HepG2 (cell line): Measurements from ENCODE around the gene ZNF584. TPM values are rescaled to one million over a fixed set of nuclear protein-coding genes. Genes with fewer than 3 reads are reported as not detected.

Experiments
- HMG20A ChIP-seq: IDR thresholded peaks from 2 replicates; pipeline ENCODE4 v1.6.1; 2016; ENCODE audit warnings: borderline replicate concordance
- HOXA7 ChIP-seq: sonication (generic); formaldehyde crosslinking; IDR thresholded peaks from 2 replicates; pipeline ENCODE4 v1.8.1; 2022; ENCODE audit warnings: mild to moderate bottlenecking, missing genetic modification reagents, moderate library complexity
- MAF1 ChIP-seq: sonication (generic); formaldehyde crosslinking; IDR thresholded peaks from 2 replicates; pipeline ENCODE4 v1.5.0; 2020; ENCODE audit warnings: missing genetic modification reagents, borderline replicate concordance
- MED1 ChIP-seq: sonication (generic); formaldehyde crosslinking; IDR thresholded peaks from 2 replicates; pipeline ENCODE4 v1.4.0; 2020; ENCODE audit warnings: missing genetic modification reagents
- MTF1 ChIP-seq: sonication (generic); formaldehyde crosslinking; IDR thresholded peaks from 2 replicates; pipeline ENCODE4 v1.5.0; 2020; ENCODE audit warnings: missing genetic modification reagents
- NCOA1 ChIP-seq: sonication (generic); formaldehyde crosslinking; IDR thresholded peaks from 2 replicates; pipeline ENCODE4 v1.9.0; 2021; ENCODE audit warnings: missing genetic modification reagents
- RBM39 ChIP-seq: fragments of 200-400 bp; formaldehyde crosslinking; IDR thresholded peaks from one replicate; pipeline ENCODE4 v1.6.1; 2018; ENCODE audit warnings: antibody characterized with exemption, mild to moderate bottlenecking, low read depth, low read length; ENCODE audit not compliant: poor library complexity, severe bottlenecking
- RFXANK ChIP-seq: IDR thresholded peaks from 2 replicates; pipeline ENCODE4 v1.6.1; 2016
- RXRA ChIP-seq: sonication (generic); formaldehyde crosslinking; IDR thresholded peaks from 2 replicates; pipeline ENCODE4 v1.5.1; 2020; ENCODE audit warnings: missing genetic modification reagents
- ZNF329 ChIP-seq: sonication (generic); formaldehyde crosslinking; IDR thresholded peaks from 2 replicates; pipeline ENCODE4 v1.9.0; 2021; ENCODE audit warnings: low read depth, mild to moderate bottlenecking, missing genetic modification reagents
- ZNF510 ChIP-seq: sonication (generic); formaldehyde crosslinking; IDR thresholded peaks from 2 replicates; pipeline ENCODE4 v1.4.0; 2020; ENCODE audit warnings: low read depth, mild to moderate bottlenecking, missing genetic modification reagents
- ZNF567 ChIP-seq: sonication (generic); formaldehyde crosslinking; IDR thresholded peaks from 2 replicates; pipeline ENCODE4 v1.8.1; 2023; ENCODE audit warnings: mild to moderate bottlenecking, missing genetic modification reagents, borderline replicate concordance
- ZNF792 ChIP-seq: IDR thresholded peaks from 2 replicates; pipeline ENCODE4 v1.6.1; 2016
- polyA plus RNA-seq, 8 experiments: library from polyadenylated mRNA; depleted of rRNA in 3 of 8; stranded (reverse) in 7 of 8; unstranded in 1 of 8; fragments of >200 nt; fragmentation: Illumina TruSeq in 4 of 8; extraction: Trizol in 4 of 8; gene quantifications; 2 replicates each; pipeline versions ENCODE4 v1.2.1 to v1.2.3, GENCODE V29; 2011 to 2016; ENCODE audit warnings: low read depth in 4 of 8, missing spikeins in 1 of 8, mixed read lengths in 1 of 8; ENCODE audit not compliant: insufficient read depth in 1 of 8
- total RNA-seq, 5 experiments: library from RNA; depleted of rRNA; stranded (reverse); fragments of >200 nt; fragmentation: Illumina TruSeq; extraction: Trizol; gene quantifications; 2 replicates each; pipeline ENCODE4 v1.2.3, GENCODE V29; 2016; ENCODE audit warnings: low read depth in 1 of 5
- TF ChIP-seq, protein P1 (sequence below): sonication (generic); formaldehyde crosslinking; IDR thresholded peaks from 2 replicates; pipeline ENCODE4 v1.9.0; 2021; ENCODE audit warnings: missing genetic modification reagents, mild to moderate bottlenecking, borderline replicate concordance
- TF ChIP-seq, protein P2 (sequence below): sonication (generic); formaldehyde crosslinking; IDR thresholded peaks from 2 replicates; pipeline ENCODE4 v1.4.0; 2020; ENCODE audit warnings: mild to moderate bottlenecking, low read depth, missing genetic modification reagents
- TF ChIP-seq, protein P3 (sequence below): sonication (generic); formaldehyde crosslinking; IDR thresholded peaks from 2 replicates; pipeline ENCODE4 v1.8.0; 2022; ENCODE audit warnings: mild to moderate bottlenecking, missing genetic modification reagents
- TF ChIP-seq, protein P4 (sequence below): sonication (generic); formaldehyde crosslinking; IDR thresholded peaks from 2 replicates; pipeline ENCODE4 v1.5.0; 2020; ENCODE audit warnings: missing genetic modification reagents
- TF ChIP-seq, protein P5 (sequence below): IDR thresholded peaks from 2 replicates; pipeline ENCODE4 v1.6.1; 2016; ENCODE audit warnings: missing biosample characterization, missing genetic modification reagents, low read depth
- TF ChIP-seq, protein P6 (sequence below): sonication (generic); formaldehyde crosslinking; IDR thresholded peaks from 2 replicates; pipeline ENCODE4 v1.5.0; 2020; ENCODE audit warnings: mild to moderate bottlenecking, missing genetic modification reagents, borderline replicate concordance

ZNF584 gene
- total and polyA plus RNA-seq, 2 of the 13 experiments (the other 11 are each of a cell fraction or from before 2014, with no cell fraction given), result 2.4 to 7.0 TPM

DNA sequence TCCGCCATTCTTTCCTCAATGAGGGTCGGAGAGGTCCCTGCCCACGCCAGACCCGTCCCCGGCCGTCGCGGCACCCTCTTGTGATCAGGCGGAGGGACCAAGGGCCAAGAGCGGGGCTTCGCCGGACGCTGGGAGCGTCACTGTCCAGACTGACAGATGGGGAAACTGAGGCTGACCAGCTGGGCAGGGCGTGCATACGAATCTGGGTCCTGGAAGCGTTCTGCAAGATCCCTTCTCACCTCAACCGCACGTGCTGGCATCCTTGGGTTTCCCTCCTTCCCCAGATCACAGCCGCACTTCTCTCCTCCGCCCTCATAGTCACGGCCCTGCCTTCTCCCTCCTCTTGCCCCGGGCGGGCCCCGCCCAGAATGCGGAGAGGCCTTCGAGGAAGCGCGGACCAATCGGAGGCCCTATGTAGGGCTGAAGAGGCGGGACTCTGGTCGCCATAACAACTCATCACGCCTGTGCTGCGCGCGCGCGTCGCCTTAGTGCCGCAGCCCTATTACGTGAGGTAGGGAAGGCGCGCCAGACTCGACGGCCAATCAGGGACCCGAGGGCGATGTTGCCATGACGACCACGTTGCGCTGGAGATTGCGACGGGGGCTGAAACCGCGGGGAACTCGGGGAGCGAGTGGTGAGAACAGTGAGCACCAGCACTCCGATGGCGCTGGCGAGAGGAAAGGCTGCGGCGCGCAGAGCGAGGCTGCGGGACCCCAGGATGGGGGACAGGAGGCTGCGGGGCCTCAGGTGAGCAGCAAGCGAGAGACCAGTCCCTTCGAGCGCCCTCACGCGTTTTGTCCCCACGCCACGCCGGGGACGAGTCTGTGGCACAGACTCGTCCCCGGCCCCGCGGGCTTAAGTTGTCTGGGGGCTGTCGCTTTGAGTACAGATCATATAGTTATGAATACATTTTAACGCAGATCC lies 7.3 kb upstream of the ZNF584 start (continued):
- TF ChIP-seq, protein P1, sequence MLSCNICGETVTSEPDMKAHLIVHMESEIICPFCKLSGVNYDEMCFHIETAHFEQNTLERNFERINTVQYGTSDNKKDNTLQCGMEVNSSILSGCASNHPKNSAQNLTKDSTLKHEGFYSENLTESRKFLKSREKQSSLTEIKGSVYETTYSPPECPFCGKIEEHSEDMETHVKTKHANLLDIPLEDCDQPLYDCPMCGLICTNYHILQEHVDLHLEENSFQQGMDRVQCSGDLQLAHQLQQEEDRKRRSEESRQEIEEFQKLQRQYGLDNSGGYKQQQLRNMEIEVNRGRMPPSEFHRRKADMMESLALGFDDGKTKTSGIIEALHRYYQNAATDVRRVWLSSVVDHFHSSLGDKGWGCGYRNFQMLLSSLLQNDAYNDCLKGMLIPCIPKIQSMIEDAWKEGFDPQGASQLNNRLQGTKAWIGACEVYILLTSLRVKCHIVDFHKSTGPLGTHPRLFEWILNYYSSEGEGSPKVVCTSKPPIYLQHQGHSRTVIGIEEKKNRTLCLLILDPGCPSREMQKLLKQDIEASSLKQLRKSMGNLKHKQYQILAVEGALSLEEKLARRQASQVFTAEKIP (CRISPR knock-in tag), result no peak
- TF ChIP-seq, protein P2, sequence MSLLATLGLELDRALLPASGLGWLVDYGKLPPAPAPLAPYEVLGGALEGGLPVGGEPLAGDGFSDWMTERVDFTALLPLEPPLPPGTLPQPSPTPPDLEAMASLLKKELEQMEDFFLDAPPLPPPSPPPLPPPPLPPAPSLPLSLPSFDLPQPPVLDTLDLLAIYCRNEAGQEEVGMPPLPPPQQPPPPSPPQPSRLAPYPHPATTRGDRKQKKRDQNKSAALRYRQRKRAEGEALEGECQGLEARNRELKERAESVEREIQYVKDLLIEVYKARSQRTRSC (CRISPR knock-in tag), result no peak
- TF ChIP-seq ZNF329 (CRISPR knock-in tag) (no peak), NCOA1 (CRISPR knock-in tag) (no peak), ZNF567 (no peak), HOXA7 (CRISPR knock-in tag) (no peak), RXRA (CRISPR knock-in tag) (no peak), ZNF792 (CRISPR knock-in tag) (no peak), RFXANK (CRISPR knock-in tag) (peak; percentile 98), MTF1 (CRISPR knock-in tag) (no peak), HMG20A (no peak), MAF1 (CRISPR knock-in tag) (no peak), RBM39 (peak; percentile 83), MED1 (no peak; the same call in 1 of the 2 replicates), ZNF510 (CRISPR knock-in tag) (no peak)
- TF ChIP-seq, protein P3, sequence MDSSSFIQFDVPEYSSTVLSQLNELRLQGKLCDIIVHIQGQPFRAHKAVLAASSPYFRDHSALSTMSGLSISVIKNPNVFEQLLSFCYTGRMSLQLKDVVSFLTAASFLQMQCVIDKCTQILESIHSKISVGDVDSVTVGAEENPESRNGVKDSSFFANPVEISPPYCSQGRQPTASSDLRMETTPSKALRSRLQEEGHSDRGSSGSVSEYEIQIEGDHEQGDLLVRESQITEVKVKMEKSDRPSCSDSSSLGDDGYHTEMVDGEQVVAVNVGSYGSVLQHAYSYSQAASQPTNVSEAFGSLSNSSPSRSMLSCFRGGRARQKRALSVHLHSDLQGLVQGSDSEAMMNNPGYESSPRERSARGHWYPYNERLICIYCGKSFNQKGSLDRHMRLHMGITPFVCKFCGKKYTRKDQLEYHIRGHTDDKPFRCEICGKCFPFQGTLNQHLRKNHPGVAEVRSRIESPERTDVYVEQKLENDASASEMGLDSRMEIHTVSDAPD, result peak; percentile 44; the same call in 1 of the 2 replicates
- TF ChIP-seq, protein P4, sequence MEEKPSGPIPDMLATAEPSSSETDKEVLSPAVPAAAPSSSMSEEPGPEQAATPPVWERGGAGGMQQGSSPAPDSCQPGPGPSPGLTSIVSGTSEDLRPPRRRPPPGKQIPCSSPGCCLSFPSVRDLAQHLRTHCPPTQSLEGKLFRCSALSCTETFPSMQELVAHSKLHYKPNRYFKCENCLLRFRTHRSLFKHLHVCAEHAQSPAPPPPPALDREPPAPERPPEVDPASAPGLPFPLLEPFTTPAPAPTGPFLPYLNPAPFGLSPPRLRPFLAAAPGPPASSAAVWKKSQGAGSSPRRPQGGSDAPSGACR (CRISPR knock-in tag), result no peak
- TF ChIP-seq, protein P5, sequence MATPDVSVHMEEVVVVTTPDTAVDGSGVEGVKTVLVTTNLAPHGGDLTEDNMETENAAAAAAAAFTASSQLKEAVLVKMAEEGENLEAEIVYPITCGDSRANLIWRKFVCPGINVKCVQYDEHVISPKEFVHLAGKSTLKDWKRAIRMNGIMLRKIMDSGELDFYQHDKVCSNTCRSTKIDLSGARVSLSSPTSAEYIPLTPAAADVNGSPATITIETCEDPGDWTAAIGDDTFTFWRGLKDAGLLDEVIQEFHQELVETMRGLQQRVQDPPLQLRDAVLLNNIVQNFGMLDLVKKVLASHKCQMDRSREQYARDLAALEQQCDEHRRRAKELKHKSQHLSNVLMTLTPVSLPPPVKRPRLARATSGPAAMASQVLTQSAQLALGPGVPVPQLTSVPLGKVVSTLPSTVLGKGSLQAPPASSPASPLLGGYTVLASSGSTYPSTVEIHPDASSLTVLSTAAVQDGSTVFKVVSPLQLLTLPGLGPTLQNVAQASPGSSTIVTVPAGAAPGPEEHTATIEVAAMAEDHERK (CRISPR knock-in tag), result peak; percentile 71
- TF ChIP-seq, protein P6, sequence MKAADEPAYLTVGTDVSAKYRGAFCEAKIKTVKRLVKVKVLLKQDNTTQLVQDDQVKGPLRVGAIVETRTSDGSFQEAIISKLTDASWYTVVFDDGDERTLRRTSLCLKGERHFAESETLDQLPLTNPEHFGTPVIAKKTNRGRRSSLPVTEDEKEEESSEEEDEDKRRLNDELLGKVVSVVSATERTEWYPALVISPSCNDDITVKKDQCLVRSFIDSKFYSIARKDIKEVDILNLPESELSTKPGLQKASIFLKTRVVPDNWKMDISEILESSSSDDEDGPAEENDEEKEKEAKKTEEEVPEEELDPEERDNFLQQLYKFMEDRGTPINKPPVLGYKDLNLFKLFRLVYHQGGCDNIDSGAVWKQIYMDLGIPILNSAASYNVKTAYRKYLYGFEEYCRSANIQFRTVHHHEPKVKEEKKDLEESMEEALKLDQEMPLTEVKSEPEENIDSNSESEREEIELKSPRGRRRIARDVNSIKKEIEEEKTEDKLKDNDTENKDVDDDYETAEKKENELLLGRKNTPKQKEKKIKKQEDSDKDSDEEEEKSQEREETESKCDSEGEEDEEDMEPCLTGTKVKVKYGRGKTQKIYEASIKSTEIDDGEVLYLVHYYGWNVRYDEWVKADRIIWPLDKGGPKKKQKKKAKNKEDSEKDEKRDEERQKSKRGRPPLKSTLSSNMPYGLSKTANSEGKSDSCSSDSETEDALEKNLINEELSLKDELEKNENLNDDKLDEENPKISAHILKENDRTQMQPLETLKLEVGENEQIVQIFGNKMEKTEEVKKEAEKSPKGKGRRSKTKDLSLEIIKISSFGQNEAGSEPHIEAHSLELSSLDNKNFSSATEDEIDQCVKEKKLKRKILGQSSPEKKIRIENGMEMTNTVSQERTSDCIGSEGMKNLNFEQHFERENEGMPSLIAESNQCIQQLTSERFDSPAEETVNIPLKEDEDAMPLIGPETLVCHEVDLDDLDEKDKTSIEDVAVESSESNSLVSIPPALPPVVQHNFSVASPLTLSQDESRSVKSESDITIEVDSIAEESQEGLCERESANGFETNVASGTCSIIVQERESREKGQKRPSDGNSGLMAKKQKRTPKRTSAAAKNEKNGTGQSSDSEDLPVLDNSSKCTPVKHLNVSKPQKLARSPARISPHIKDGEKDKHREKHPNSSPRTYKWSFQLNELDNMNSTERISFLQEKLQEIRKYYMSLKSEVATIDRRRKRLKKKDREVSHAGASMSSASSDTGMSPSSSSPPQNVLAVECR (CRISPR knock-in tag), result peak; percentile 93
